Keratinocyte (primary cell): ENCODE data around the gene GAMT.

Experiments used
- CTCF ChIP-seq, 3 experiments: IDR thresholded peaks in 1 of 3; conservative IDR thresholded peaks in 1 of 3; optimal IDR thresholded peaks in 1 of 3; 2 replicates in 2 of 3; 3 replicates in 1 of 3; pipeline versions ENCODE3 to v1.5.1; 2011; ENCODE audit warnings: low read length in 3 of 3, mild to moderate bottlenecking in 3 of 3, moderate library complexity in 2 of 3, control low read depth in 1 of 3, inconsistent platforms in 1 of 3; ENCODE audit not compliant: insufficient read depth in 2 of 3; ENCODE audit errors: extremely low read depth in 1 of 3
- EZH2 ChIP-seq: IDR thresholded peaks from one replicate; pipeline ENCODE4 v1.6.1; 2012; ENCODE audit warnings: inconsistent platforms, mild to moderate bottlenecking, low read length, moderate library complexity

- no peak for TF ChIP-seq EZH2
- TF ChIP-seq CTCF (optimal IDR thresholded peaks at IDR 0.05 in 1 of 3, IDR thresholded peaks at IDR 0.05 in 1 of 3, conservative IDR thresholded peaks at IDR 0.05 in 1 of 3; ENCODE audit: extremely low read depth in 1 of 3, insufficient read depth in 2 of 3, low read length in 3 of 3): peak; percentile 81 to 98 (median 98)
Measured at GRCh38 chr19:1438035-1438932, 36.9 kb upstream of the GAMT start, which contains the start of gene RPS15.
